Cardiac fibroblast (primary cell): ENCODE data around the gene ALPP.

ENCODE experiments used
- DNase-seq, 2 donors: peaks; one replicate each; pipeline versions ENCODE4 v3.0.0 to v3.0.0-alpha.2; 2010; ENCODE audit warnings: low read depth in 2 of 2
- H3K4me3 ChIP-seq, 2 donors: replicated peaks in 1 of 2; 1 replicate in 1 of 2; 2 replicates in 1 of 2; pipeline ENCODE4 v1.5.1; 2011; ENCODE audit warnings: low read depth in 2 of 2, low read length in 2 of 2, mild to moderate bottlenecking in 2 of 2, moderate library complexity in 1 of 2
- TF ChIP-seq, protein P1 (sequence below): IDR thresholded peaks from one replicate; pipeline ENCODE4 v1.5.1; 2011; ENCODE audit warnings: low read depth, mild to moderate bottlenecking, low read length, inconsistent platforms

Gene ALPP

GRCh38 chr2:232351686-232352510 is 26.7 kb upstream of the ALPP start:
- no peak for DNase-seq
- no peak overlapping the region for H3K4me3 ChIP-seq
- TF ChIP-seq, protein P1, sequence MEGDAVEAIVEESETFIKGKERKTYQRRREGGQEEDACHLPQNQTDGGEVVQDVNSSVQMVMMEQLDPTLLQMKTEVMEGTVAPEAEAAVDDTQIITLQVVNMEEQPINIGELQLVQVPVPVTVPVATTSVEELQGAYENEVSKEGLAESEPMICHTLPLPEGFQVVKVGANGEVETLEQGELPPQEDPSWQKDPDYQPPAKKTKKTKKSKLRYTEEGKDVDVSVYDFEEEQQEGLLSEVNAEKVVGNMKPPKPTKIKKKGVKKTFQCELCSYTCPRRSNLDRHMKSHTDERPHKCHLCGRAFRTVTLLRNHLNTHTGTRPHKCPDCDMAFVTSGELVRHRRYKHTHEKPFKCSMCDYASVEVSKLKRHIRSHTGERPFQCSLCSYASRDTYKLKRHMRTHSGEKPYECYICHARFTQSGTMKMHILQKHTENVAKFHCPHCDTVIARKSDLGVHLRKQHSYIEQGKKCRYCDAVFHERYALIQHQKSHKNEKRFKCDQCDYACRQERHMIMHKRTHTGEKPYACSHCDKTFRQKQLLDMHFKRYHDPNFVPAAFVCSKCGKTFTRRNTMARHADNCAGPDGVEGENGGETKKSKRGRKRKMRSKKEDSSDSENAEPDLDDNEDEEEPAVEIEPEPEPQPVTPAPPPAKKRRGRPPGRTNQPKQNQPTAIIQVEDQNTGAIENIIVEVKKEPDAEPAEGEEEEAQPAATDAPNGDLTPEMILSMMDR, result no peak

GRCh38 chr2:232352511-232353091 is 25.9 kb upstream of the ALPP start:
- H3K4me3 ChIP-seq, result no peak overlapping the region
- no peak for DNase-seq
- TF ChIP-seq, protein P1, result no peak

DNA sequence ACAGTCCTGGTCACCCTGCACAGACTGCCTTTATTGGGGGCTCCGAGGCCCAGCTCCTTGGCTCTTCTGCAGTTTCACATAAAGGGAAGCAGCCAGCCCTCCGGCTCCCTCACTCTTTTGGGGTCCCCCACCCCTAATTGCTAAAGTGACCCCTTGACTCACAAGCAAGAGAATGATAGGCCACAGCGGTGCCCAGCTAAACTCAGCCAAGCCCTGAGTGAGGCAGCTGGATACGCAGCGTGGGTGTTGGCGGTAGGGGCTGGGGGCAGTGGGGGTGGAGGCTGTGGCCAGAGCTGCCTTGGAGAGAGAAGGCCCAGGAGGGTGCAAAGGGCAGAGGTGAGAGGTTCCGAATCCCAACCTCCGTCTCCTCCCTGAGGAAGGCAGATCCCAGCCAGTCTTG is 25.5 kb upstream of the ALPP start:
- H3K4me3 ChIP-seq, result no peak overlapping the region
- DNase-seq, result no peak
- TF ChIP-seq, protein P1, result no peak

DNA sequence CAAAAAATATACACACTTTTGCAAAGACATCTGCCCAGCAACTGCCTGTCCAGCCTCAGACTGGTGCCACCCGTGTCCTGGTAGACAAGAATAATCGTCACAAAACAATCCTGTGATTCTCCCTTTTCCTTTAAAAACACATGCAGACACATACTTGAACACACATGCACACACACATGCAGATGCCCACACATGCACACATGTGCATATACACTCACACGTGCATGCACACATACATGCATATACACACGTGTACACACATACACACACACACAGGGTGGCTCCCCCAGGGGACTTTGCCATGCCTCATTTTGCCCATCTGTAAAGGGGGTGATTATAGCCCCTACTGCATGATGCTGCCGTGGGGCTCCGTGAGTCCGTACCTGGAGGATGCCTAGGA is 24.9 kb upstream of the ALPP start:
- TF ChIP-seq, protein P1, result no peak
- H3K4me3 ChIP-seq, result no peak overlapping the region
- no peak for DNase-seq

DNA sequence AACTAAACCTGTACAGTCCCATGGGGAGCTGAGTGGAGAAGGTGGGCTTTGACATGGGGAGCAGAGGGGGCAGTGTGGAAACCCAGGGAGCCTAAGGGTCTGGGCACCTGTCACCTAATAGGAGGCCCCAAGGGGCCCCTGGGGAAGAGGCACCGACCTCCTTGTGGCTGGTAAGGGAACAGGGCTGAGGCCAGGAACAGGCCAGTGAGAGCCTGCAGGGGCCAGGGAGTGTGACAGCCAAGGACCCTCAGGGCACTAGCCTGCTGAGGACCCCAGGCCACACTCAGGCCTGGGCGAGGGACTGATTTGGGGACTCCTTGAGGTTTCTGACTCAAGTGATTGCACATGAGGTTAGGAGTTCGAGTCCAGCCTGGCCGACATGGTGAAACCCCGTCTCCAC is 24.5 kb upstream of the ALPP start:
- DNase-seq, result no peak
- TF ChIP-seq, protein P1, result no peak
- no peak overlapping the region for H3K4me3 ChIP-seq

DNA sequence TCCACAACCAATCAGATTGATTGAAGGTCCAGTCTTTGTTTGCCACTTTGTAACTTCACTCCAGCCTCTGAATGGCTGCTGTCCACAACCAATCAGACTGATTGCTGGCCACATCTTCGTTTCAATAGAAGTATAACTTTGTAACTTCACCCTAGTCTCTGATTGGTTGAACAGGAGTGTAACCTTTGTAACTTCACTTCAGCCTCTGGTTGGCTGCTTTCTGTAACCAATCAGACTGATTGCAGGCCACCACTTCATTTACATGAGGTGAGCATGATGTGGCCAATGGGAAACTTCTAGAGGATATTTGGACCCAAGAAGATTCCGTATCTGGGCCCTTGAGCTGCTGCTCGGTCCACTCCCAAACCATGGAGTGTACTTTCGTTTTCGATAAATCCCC is 16.9 kb upstream of the ALPP start:
- TF ChIP-seq, protein P1, result no peak
- no peak for DNase-seq

More for the DNA sequence above, 16.9 kb upstream of the ALPP start:
- H3K4me3 ChIP-seq, result no peak overlapping the region
